ENCODE data around the gene UBQLN2. TPM values are rescaled to one million over a fixed set of nuclear protein-coding genes. Genes with fewer than 3 reads are reported as not detected.

The UBQLN2 gene
- total RNA-seq, 1 experiment from 2014 or later: 3.7 TPM

- no peak for DNase-seq (ENCODE audit: low read depth)
- in situ Hi-C loops (cut with HindIII; ENCODE audit: low pct_unique_long_range_greater_than_20kb, low sequenced_read_pairs): no loop called here
Observed at GRCh38 chrX:56600987-56601386, 37.6 kb downstream of the UBQLN2 start.

- in situ Hi-C loops (cut with HindIII; ENCODE audit: low pct_unique_long_range_greater_than_20kb, low sequenced_read_pairs): no loop called here
- no peak for DNase-seq (ENCODE audit: low read depth)
Observed at GRCh38 chrX:56615282-56615681, 51.9 kb downstream of the UBQLN2 start.

Other genes starting within 250 kb of the UBQLN2 start
- gene NBDY, start 165.6 kb downstream of the UBQLN2 start, total RNA-seq (2014; rRNA removed; shearing (Covaris generic); ENCODE audit: low replicate concordance): 17.7 and 22.4 TPM in 2 replicates